Caco-2 (cell line): ENCODE data around the gene LRRC72. TPM values are rescaled to one million over a fixed set of nuclear protein-coding genes. Genes with fewer than 3 reads are reported as not detected.

Source experiments
- BruUV-seq: library from RNA; stranded (reverse); fragments of 400-500 nt; replicated peaks from 2 replicates; lab custom pipeline; 2021; lab: Mats Ljungman, UMichigan
- CTCF ChIA-PET: fragments of 300-600 bp; sonication (Branson Sonifier 250); formaldehyde crosslinking; loops from one replicate; lab custom pipeline; 2022; ENCODE audit warnings: antibody characterized with exemption; lab: Charles Lee
- POLR2A ChIA-PET: fragments of 300-600 bp; sonication (Branson Sonifier 250); formaldehyde crosslinking; loops from one replicate; lab custom pipeline; 2022; ENCODE audit warnings: antibody characterized with exemption; lab: Charles Lee
- DNase-seq, 2 experiments: peaks; one replicate each; pipeline versions ENCODE4 v3.0.0 to v3.0.0-alpha.2; 2020 to 2022
- H3K27me3 ChIP-seq: replicated peaks from 2 replicates; pipeline ENCODE4 v1.6.0; 2011; ENCODE audit warnings: low read length; ENCODE audit not compliant: control insufficient read depth, insufficient read depth
- H3K36me3 ChIP-seq: 2 replicates; pipeline ENCODE4 v1.5.1; 2011; ENCODE audit warnings: low read length; ENCODE audit not compliant: control insufficient read depth, insufficient read depth
- H3K4me1 ChIP-seq: fragments of 250-450 bp; sonication (Bioruptor Pico); 2 replicates; pipeline ENCODE4 v1.5.1; 2020; ENCODE audit warnings: mild to moderate bottlenecking
- H3K4me3 ChIP-seq: 2 replicates; pipeline ENCODE4 v1.5.1; 2011; ENCODE audit warnings: low read depth, mild to moderate bottlenecking, control low read depth, low read length
- H3K9me3 ChIP-seq: fragments of 250-450 bp; sonication (Bioruptor Pico); 2 replicates; pipeline ENCODE4 v1.5.1; 2020; ENCODE audit warnings: mild to moderate bottlenecking, moderate library complexity
- H3K27ac Mint-ChIP-seq: one replicate; pipeline ENCODE4 v1.8.0; 2022; ENCODE audit warnings: mixed read lengths; ENCODE audit not compliant: unreplicated experiment
- H3K27me3 Mint-ChIP-seq: one replicate; pipeline ENCODE4 v1.8.0; 2022; ENCODE audit warnings: mixed read lengths; ENCODE audit not compliant: insufficient read depth, unreplicated experiment
- H3K36me3 Mint-ChIP-seq: one replicate; pipeline ENCODE4 v1.8.0; 2022; ENCODE audit warnings: mild to moderate bottlenecking, mixed read lengths; ENCODE audit not compliant: insufficient read depth, unreplicated experiment
- H3K4me1 Mint-ChIP-seq: one replicate; pipeline ENCODE4 v1.8.0; 2022; ENCODE audit warnings: low read depth, mixed read lengths; ENCODE audit not compliant: unreplicated experiment
- H3K4me3 Mint-ChIP-seq: one replicate; pipeline ENCODE4 v1.8.0; 2022; ENCODE audit warnings: mild to moderate bottlenecking, moderate library complexity, mixed read lengths; ENCODE audit not compliant: unreplicated experiment
- H3K9me3 Mint-ChIP-seq: one replicate; pipeline ENCODE4 v1.8.0; 2022; ENCODE audit warnings: mixed read lengths; ENCODE audit not compliant: unreplicated experiment
- CTCF ChIP-seq, 2 experiments: fragments of 200-600 bp in 1 of 2; IDR thresholded peaks; 1 replicate in 1 of 2; 2 replicates in 1 of 2; pipeline versions ENCODE4 v1.5.1 to v1.8.0; 2011 to 2022; ENCODE audit warnings: antibody characterized with exemption in 1 of 2, control low read depth in 1 of 2, inconsistent platforms in 1 of 2, low read depth in 1 of 2, low read length in 1 of 2, mild to moderate bottlenecking in 1 of 2, moderate library complexity in 1 of 2; ENCODE audit not compliant: insufficient read depth in 1 of 2, severe bottlenecking in 1 of 2, unreplicated experiment in 1 of 2
- intact Hi-C: fragments of 100-400 bp; cut with micrococcal nuclease; formaldehyde crosslinking; loops from one replicate; pipeline ENCODE4 v1.10.0; 2022; ENCODE audit not compliant: unreplicated experiment
- total RNA-seq: library from RNA; stranded (reverse); gene quantifications from 2 replicates; pipeline ENCODE4 v1.2.3, GENCODE V29; 2022

LRRC72 gene
- total RNA-seq, 1 experiment from 2014 or later = not detected

- no peaks in the 10 kb centered on the region for H3K27me3 ChIP-seq
- intact Hi-C loops = no loop called here
- Mint-ChIP-seq H3K9me3 (no peaks in the 10 kb centered on the region), H3K4me1 (peaks cover 25% of the 10 kb centered on the region), H3K36me3 (no peaks in the 10 kb centered on the region), H3K27ac (peak overlapping the region; percentile 22), H3K4me3 (no peak overlapping the region), H3K27me3 (no peaks in the 10 kb centered on the region)
- TF ChIP-seq CTCF (IDR thresholded peaks at IDR 0.05; ENCODE audit: insufficient read depth in 1 of 2, low read depth in 1 of 2, low read length in 1 of 2, severe bottlenecking in 1 of 2, unreplicated experiment in 1 of 2) = no peak
- H3K36me3 ChIP-seq = peaks cover 3% of the 10 kb centered on the region; the same call in 1 of the 2 replicates
- ChIA-PET POLR2A (no interaction called here), CTCF (no interaction called here)
- no peak overlapping the region for H3K4me3 ChIP-seq
- DNase-seq = no peak
- H3K9me3 ChIP-seq = no peaks in the 10 kb centered on the region
- peaks cover 29% of the 10 kb centered on the region for H3K4me1 ChIP-seq
- BruUV-seq = no TSS peak
Observed at GRCh38 chr7:16546921-16547505, 20.4 kb downstream of the LRRC72 start.

DNA sequence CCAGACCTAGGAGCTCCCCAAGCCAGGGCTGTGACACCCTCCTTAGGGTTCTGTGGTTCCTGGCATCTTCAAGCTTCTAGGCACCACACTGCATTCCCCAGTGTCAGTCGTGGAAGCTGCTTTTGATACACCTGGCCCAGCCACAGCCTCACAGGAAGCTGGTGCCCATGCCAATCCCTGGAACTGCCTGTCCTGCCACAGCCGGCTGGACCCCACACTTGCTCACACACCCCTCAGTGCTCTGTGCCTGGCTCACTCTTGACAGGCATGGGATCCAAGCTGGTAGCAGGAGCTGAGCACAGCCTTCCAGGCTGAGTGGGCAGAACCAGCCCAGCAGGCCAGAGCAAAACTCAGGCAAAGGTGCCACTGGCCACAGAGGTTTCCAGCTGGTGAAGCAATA is 21.8 kb downstream of the LRRC72 start:
- Histone ChIP-seq H3K4me1 (peaks cover 16% of the 10 kb centered on the region), H3K4me3 (no peak overlapping the region), H3K9me3 (no peaks in the 10 kb centered on the region), H3K27me3 (no peaks in the 10 kb centered on the region), H3K36me3 (peaks cover 3% of the 10 kb centered on the region; the same call in 1 of the 2 replicates)
- TF ChIP-seq CTCF (IDR thresholded peaks at IDR 0.05; ENCODE audit: insufficient read depth in 1 of 2, low read depth in 1 of 2, low read length in 1 of 2, severe bottlenecking in 1 of 2, unreplicated experiment in 1 of 2) = no peak
- no TSS peak for BruUV-seq
- no peak overlapping the region for H3K27ac Mint-ChIP-seq
- no peaks in the 10 kb centered on the region for H3K27me3 Mint-ChIP-seq
- ChIA-PET CTCF (interaction anchor here (1.6 kb wide), 1 partner anchor 16 kb away, joined by 6 read pairs; no protein-coding TSS in a partner anchor), POLR2A (no interaction called here)
- no peaks in the 10 kb centered on the region for H3K36me3 Mint-ChIP-seq
- no peak overlapping the region for H3K4me3 Mint-ChIP-seq
- no peak for DNase-seq
- peaks cover 12% of the 10 kb centered on the region for H3K4me1 Mint-ChIP-seq
- intact Hi-C loops = no loop called here
- H3K9me3 Mint-ChIP-seq = no peaks in the 10 kb centered on the region

DNA sequence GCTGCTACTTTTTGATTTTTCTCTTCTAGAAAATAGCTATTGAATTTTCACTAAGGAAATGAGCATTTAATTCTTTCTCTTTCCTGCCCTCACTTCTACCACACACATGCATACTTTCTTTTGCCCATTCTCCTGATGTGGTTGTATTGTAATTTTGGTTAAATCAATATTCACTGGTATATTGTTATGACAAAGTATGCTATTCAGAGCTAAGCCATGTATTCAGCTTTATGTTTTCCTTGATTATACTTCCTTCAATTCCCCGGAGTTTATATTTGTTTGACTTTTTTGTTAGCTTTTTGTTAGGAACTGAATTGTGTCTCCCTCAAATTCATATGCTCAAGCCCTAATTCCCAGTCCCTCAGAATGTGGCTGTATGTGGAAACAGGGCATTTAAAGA is 24.0 kb downstream of the LRRC72 start:
- H3K27ac Mint-ChIP-seq = no peak overlapping the region
- Histone ChIP-seq H3K9me3 (no peaks in the 10 kb centered on the region), H3K36me3 (peaks cover 3% of the 10 kb centered on the region; the same call in 1 of the 2 replicates), H3K4me1 (no peaks in the 10 kb centered on the region), H3K4me3 (no peak overlapping the region), H3K27me3 (no peaks in the 10 kb centered on the region)
- no peak for TF ChIP-seq CTCF (IDR thresholded peaks at IDR 0.05; ENCODE audit: insufficient read depth in 1 of 2, low read depth in 1 of 2, low read length in 1 of 2, severe bottlenecking in 1 of 2, unreplicated experiment in 1 of 2)
- BruUV-seq = no TSS peak
- H3K4me3 Mint-ChIP-seq = no peak overlapping the region
- no peaks in the 10 kb centered on the region for H3K36me3 Mint-ChIP-seq
- intact Hi-C loops = no loop called here
- H3K9me3 Mint-ChIP-seq = no peaks in the 10 kb centered on the region
- DNase-seq = no peak
- POLR2A ChIA-PET = no interaction called here
- H3K4me1 Mint-ChIP-seq = no peaks in the 10 kb centered on the region
- CTCF ChIA-PET = interaction anchor here (0.8 to 1.1 kb wide), 3 partner anchors 8 to 15 kb away, joined by 3 to 4 read pairs (median 3); no protein-coding TSS in a partner anchor
- H3K27me3 Mint-ChIP-seq = no peaks in the 10 kb centered on the region
